K562 (cell line): ENCODE results near the gene CYP24A1. TPM values are rescaled to one million over a fixed set of nuclear protein-coding genes. Genes with fewer than 3 reads are reported as not detected.

Experiments
- ATAC-seq: fragments of 200-7000 bp; cut with Tn5 transposase; 3 replicates; pipeline ENCODE4 v1.9.1; 2020; ENCODE audit warnings: moderate library complexity
- BruUV-seq: library from RNA; stranded (reverse); fragments of 400-500 nt; replicated peaks from 2 replicates; lab custom pipeline; 2021; lab: Mats Ljungman, UMichigan
- CTCF ChIA-PET: fragments of 300-600 bp; formaldehyde crosslinking; extraction: SDS; loops from one replicate; lab custom pipeline; 2021; ENCODE audit warnings: low intra/inter-chr PET ratio; lab: Yijun Ruan, JAX
- POLR2A ChIA-PET: fragments of 300-600, 350-650 bp; sonication (Branson Sonifier 250); formaldehyde crosslinking; extraction: SDS; loops from one replicate; lab custom pipeline; 2021; ENCODE audit warnings: antibody characterized with exemption, inconsistent platforms; lab: Yijun Ruan, JAX
- DNase-seq, 4 experiments: peaks; one replicate each; pipeline versions ENCODE4 v3.0.0 to v3.0.0-alpha.2; 2011 to 2018; ENCODE audit warnings: low spot score in 3 of 4, mixed read lengths in 3 of 4; ENCODE audit errors: extremely low read depth in 1 of 4
- FAIRE-seq: peaks from 2 replicates; lab custom pipeline; 2011; peaks lifted over from hg19 to GRCh38; lab: Jason Lieb, UNC
- H2AFZ ChIP-seq: 2 replicates; pipeline ENCODE4 v1.6.0; 2011; ENCODE audit warnings: low read depth, low read length, control low read depth, inconsistent platforms
- H3K27ac ChIP-seq: fragments of 200-600 bp; 3 replicates; pipeline ENCODE4 v1.8.0; 2011; ENCODE audit warnings: low read depth, mild to moderate bottlenecking, control low read depth, inconsistent platforms, low read length, moderate library complexity, mixed read lengths; ENCODE audit errors: extremely low read depth
- H3K27me3 ChIP-seq, 2 experiments: fragments of 300-600 bp in 1 of 2; 2 replicates in 1 of 2; 3 replicates in 1 of 2; pipeline versions ENCODE4 v1.6.0 to v1.8.0; 2011; ENCODE audit warnings: inconsistent platforms in 2 of 2, low read length in 2 of 2, mild to moderate bottlenecking in 1 of 2, mixed read lengths in 1 of 2, moderate library complexity in 1 of 2; ENCODE audit not compliant: control insufficient read depth in 2 of 2, insufficient read depth in 2 of 2
- H3K36me3 ChIP-seq: fragments of 300-600 bp; 3 replicates; pipeline ENCODE4 v1.8.0; 2011; ENCODE audit warnings: mild to moderate bottlenecking, low read length, inconsistent platforms; ENCODE audit not compliant: control insufficient read depth, insufficient read depth
- H3K4me1 ChIP-seq, 2 experiments: fragments of 200-600 bp in 1 of 2; replicated peaks in 1 of 2; 2 replicates in 1 of 2; 3 replicates in 1 of 2; pipeline versions ENCODE4 v1.5.1 to v1.8.0; 2011; ENCODE audit warnings: inconsistent platforms in 2 of 2, low read length in 2 of 2, mild to moderate bottlenecking in 1 of 2, mixed read lengths in 1 of 2, moderate library complexity in 1 of 2; ENCODE audit not compliant: control insufficient read depth in 2 of 2, insufficient read depth in 2 of 2
- H3K4me2 ChIP-seq: 2 replicates; pipeline ENCODE4 v1.6.1; 2011; ENCODE audit warnings: low read length, control low read depth, inconsistent platforms, mixed read lengths; ENCODE audit not compliant: insufficient read depth
- H3K4me3 ChIP-seq: fragments of 200-600 bp; sonication (generic), shearing (Covaris generic); 2 replicates; pipeline ENCODE4 v1.5.1; 2016; ENCODE audit warnings: control low read depth, inconsistent platforms
- H3K79me2 ChIP-seq: fragments of 200-600 bp; 3 replicates; pipeline ENCODE4 v1.8.0; 2011; ENCODE audit warnings: low read length, inconsistent platforms; ENCODE audit not compliant: control insufficient read depth, insufficient read depth
- H3K9ac ChIP-seq, 2 experiments: 2 replicates each; pipeline versions ENCODE4 v1.6.0 to v1.6.1; 2011; ENCODE audit warnings: low read depth in 2 of 2, low read length in 2 of 2, control low read depth in 1 of 2, inconsistent platforms in 1 of 2, mild to moderate bottlenecking in 1 of 2, mixed read lengths in 1 of 2; ENCODE audit not compliant: insufficient read depth in 1 of 2
- H3K9me1 ChIP-seq: one replicate; pipeline ENCODE4 v1.6.0; 2011; ENCODE audit warnings: inconsistent platforms, mild to moderate bottlenecking, low read length, moderate library complexity; ENCODE audit not compliant: control insufficient read depth, insufficient read depth
- H3K9me3 ChIP-seq: replicated peaks from 2 replicates; pipeline ENCODE4 v1.5.1; 2011; ENCODE audit warnings: low read depth, low read length, inconsistent platforms; ENCODE audit not compliant: control insufficient read depth, insufficient read depth
- H4K20me1 ChIP-seq: replicated peaks from 2 replicates; pipeline ENCODE4 v1.6.1; 2011; ENCODE audit warnings: low read length, inconsistent platforms, mixed read lengths; ENCODE audit not compliant: control insufficient read depth, insufficient read depth
- ETV5 ChIP-seq: sonication (generic); formaldehyde crosslinking; IDR thresholded peaks from 2 replicates; pipeline ENCODE4 v1.4.0; 2020; ENCODE audit warnings: low read depth, mild to moderate bottlenecking, missing genetic modification reagents
- WGBS: fragments of 100-300 bp; shearing (Covaris generic); methylation state at CpG from one replicate; pipeline ENCODE4 v1.1.6; 2016; ENCODE audit warnings: low coverage, mixed read lengths; ENCODE audit not compliant: insufficient coverage; ENCODE audit errors: missing lambda C conversion rate; 5-methylcytosine and 5-hydroxymethylcytosine counted together
- in situ Hi-C: fragments of 300-500 bp; cut with MboI; formaldehyde crosslinking; loops from 4 replicates; pipeline ENCODE4 v1.15.0; 2018; ENCODE audit warnings: inconsistent platforms, mixed read lengths
- intact Hi-C: fragments of 100-400 bp; cut with micrococcal nuclease; formaldehyde crosslinking; loops from 2 replicates; pipeline ENCODE4 v1.14.2; 2022
- polyA plus RNA-seq, 8 experiments: library from polyadenylated mRNA; depleted of rRNA in 4 of 8; stranded (reverse) in 5 of 8; unstranded in 3 of 8; fragments of >200 nt; fragmentation: Nextera tagmentation in 2 of 8; fragmentation: Illumina TruSeq in 1 of 8; extraction: Ambion mirVana in 2 of 8; extraction: Trizol in 1 of 8; gene quantifications; 2 replicates each; pipeline versions ENCODE4 v1.2.1 to v1.2.3, GENCODE V29; 2011 to 2014; ENCODE audit warnings: inconsistent platforms in 1 of 8, missing spikeins in 1 of 8
- total RNA-seq, 7 experiments: library from RNA; depleted of rRNA in 6 of 7; stranded (reverse); fragments of >200 nt in 6 of 7; fragmentation: Illumina TruSeq in 2 of 7; extraction: Trizol in 2 of 7; gene quantifications; 2 replicates each; pipeline versions ENCODE4 v1.2.1 to v1.2.3, GENCODE V29; 2011 to 2021; ENCODE audit warnings: low replicate concordance in 1 of 7
- TF ChIP-seq, protein P1 (sequence below), 2 experiments: fragments of 450-650 bp in 1 of 2; IDR thresholded peaks; 2 replicates each; pipeline ENCODE4 v1.6.1; 2011 to 2017; ENCODE audit warnings: low read depth in 2 of 2, antibody characterized with exemption in 1 of 2, borderline replicate concordance in 1 of 2, low read length in 1 of 2, mild to moderate bottlenecking in 1 of 2, mixed read lengths in 1 of 2; ENCODE audit not compliant: control insufficient read depth in 1 of 2

The CYP24A1 gene
- total and polyA plus RNA-seq, 9 of the 15 experiments (the other 6 are each of a cell fraction or from before 2014, with no cell fraction given) = 0.04 TPM; not detected in 8

DNA sequence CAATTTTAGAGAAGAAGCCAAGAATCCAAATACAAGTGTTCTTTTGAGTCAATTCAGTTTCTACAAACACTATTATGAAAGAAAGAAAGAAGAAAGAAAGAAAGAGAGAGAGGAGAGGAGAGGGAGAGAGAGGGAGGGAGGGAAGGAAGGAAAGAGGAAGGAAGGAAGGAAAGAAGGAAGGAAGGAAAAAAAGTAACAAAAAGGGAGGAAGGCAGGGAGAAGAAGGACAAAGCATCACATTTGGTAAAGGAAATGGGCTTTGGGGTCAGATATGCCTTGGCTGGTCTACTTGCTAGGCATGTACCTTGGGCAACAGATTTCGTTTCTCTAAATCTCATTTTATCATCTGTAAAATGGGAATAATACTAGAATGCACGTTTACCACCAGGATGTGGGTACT lies 54.0 kb downstream of the CYP24A1 start:
- ATAC-seq = no peak
- H3K27me3 ChIP-seq = peaks cover 3 to 13% of the 10 kb centered on the region in 2 experiments; a peak in 2 of 5 replicates
- no peak for FAIRE-seq
- intact Hi-C loops (no loop called here), in situ Hi-C loops (no loop called here)
- H3K27ac ChIP-seq = no peak overlapping the region
- H3K36me3 ChIP-seq = no peaks in the 10 kb centered on the region
- CTCF ChIA-PET = no interaction called here
- H3K4me2 ChIP-seq = no peak overlapping the region
- no peak for DNase-seq
- no peaks in the 10 kb centered on the region for H3K9me3 ChIP-seq
- H2AFZ ChIP-seq = no peak overlapping the region
- POLR2A ChIA-PET = no interaction called here
- no peaks in the 10 kb centered on the region for H4K20me1 ChIP-seq
- 9% methylated on average over 2 of the region's 2 CpGs for WGBS
- TF ChIP-seq, protein P1, sequence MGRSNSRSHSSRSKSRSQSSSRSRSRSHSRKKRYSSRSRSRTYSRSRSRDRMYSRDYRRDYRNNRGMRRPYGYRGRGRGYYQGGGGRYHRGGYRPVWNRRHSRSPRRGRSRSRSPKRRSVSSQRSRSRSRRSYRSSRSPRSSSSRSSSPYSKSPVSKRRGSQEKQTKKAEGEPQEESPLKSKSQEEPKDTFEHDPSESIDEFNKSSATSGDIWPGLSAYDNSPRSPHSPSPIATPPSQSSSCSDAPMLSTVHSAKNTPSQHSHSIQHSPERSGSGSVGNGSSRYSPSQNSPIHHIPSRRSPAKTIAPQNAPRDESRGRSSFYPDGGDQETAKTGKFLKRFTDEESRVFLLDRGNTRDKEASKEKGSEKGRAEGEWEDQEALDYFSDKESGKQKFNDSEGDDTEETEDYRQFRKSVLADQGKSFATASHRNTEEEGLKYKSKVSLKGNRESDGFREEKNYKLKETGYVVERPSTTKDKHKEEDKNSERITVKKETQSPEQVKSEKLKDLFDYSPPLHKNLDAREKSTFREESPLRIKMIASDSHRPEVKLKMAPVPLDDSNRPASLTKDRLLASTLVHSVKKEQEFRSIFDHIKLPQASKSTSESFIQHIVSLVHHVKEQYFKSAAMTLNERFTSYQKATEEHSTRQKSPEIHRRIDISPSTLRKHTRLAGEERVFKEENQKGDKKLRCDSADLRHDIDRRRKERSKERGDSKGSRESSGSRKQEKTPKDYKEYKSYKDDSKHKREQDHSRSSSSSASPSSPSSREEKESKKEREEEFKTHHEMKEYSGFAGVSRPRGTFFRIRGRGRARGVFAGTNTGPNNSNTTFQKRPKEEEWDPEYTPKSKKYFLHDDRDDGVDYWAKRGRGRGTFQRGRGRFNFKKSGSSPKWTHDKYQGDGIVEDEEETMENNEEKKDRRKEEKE (IDR thresholded peaks at IDR 0.05; ENCODE audit: borderline replicate concordance in 1 of 2, control insufficient read depth in 1 of 2, low read depth in 2 of 2, low read length in 1 of 2) = 0 out of 4 replicates have a peak, but pooled peaks of 1 of the 2 experiments have one; percentile 65
- TF ChIP-seq ETV5 = no peak
- no peak overlapping the region for H3K4me3 ChIP-seq
- H3K9me1 ChIP-seq = no peaks in the 10 kb centered on the region
- no peaks in the 10 kb centered on the region; a peak in 1 of 5 replicates for H3K4me1 ChIP-seq
- no TSS peak for BruUV-seq
- no peak overlapping the region for H3K9ac ChIP-seq
- no peaks in the 10 kb centered on the region for H3K79me2 ChIP-seq
